Upper lobe of left lung (tissue), 6 donors: ENCODE measurements around the gene PSMB5. TPM values are rescaled to one million over a fixed set of nuclear protein-coding genes. Genes with fewer than 3 reads are reported as not detected.
A peak's percentile ranks its signal among the peaks of the same experiment; 100 is the strongest.

Experiments
- ATAC-seq, 2 donors: fragments of 200-7000 bp; cut with Tn5 transposase; one replicate each; pipeline ENCODE4 v1.9.1; 2022; ENCODE audit warnings: mild to moderate bottlenecking in 2 of 2, moderate library complexity in 2 of 2; ENCODE audit not compliant: low FRiP score in 2 of 2
- DNase-seq, 2 donors: peaks; one replicate each; pipeline ENCODE4 v3.0.0-alpha.2; 2019 to 2020
- H3K27ac ChIP-seq, 4 donors: fragments of 200-600 bp; sonication (generic); one replicate each; pipeline ENCODE4 v1.5.1; 2016 to 2019
- H3K27me3 ChIP-seq, 4 donors: fragments of 200-600 bp; sonication (generic); one replicate each; pipeline ENCODE4 v1.5.1; 2017 to 2019
- H3K36me3 ChIP-seq, 4 donors: fragments of 200-600 bp; sonication (generic); one replicate each; pipeline ENCODE4 v1.5.1; 2016 to 2019
- H3K4me1 ChIP-seq, 4 donors: fragments of 200-600 bp; sonication (generic); one replicate each; pipeline ENCODE4 v1.5.1; 2018 to 2019
- H3K4me3 ChIP-seq, 4 donors: fragments of 200-600 bp; sonication (generic); one replicate each; pipeline ENCODE4 v1.5.1; 2017 to 2019; ENCODE audit warnings: mild to moderate bottlenecking in 2 of 4, moderate library complexity in 1 of 4
- H3K9me3 ChIP-seq, 4 donors: fragments of 200-600 bp; sonication (generic); one replicate each; pipeline ENCODE4 v1.5.1; 2018 to 2019
- EP300 ChIP-seq, 4 donors: sonication (generic); formaldehyde crosslinking; IDR thresholded peaks; one replicate each; pipeline ENCODE4 v1.5.1; 2017; ENCODE audit warnings: antibody characterized with exemption in 4 of 4, control low read depth in 2 of 4
- POLR2A ChIP-seq, 4 donors: fragments of 450-650 bp; IDR thresholded peaks; one replicate each; pipeline ENCODE4 v1.5.1; 2016 to 2017; ENCODE audit warnings: antibody characterized with exemption in 4 of 4, mild to moderate bottlenecking in 2 of 4
- POLR2AphosphoS5 ChIP-seq, 2 donors: sonication (generic); formaldehyde crosslinking; IDR thresholded peaks; one replicate each; pipeline ENCODE4 v1.5.1; 2017; ENCODE audit warnings: antibody characterized with exemption in 2 of 2
- WGBS, 2 donors: methylation state at CpG; one replicate each; pipeline ENCODE4 v1.1.5; 2017 to 2018; 5-methylcytosine and 5-hydroxymethylcytosine counted together
- total RNA-seq, 6 donors: library from RNA; depleted of rRNA in 4 of 6; stranded (reverse); fragments of >200 nt in 4 of 6; gene quantifications; one replicate each; pipeline versions ENCODE4 v1.1.0 to v1.2.1, GENCODE V29; 2016 to 2021
- TF ChIP-seq, protein P1 (sequence below), 6 experiments: fragments of 450-650 bp in 4 of 6; fragments of 200-600 bp in 2 of 6; sonication (generic) in 2 of 6; IDR thresholded peaks; one replicate each; pipeline ENCODE4 v1.5.1; 2016 to 2019; ENCODE audit warnings: antibody characterized with exemption in 6 of 6
- donor health status: DM: no; HTN: no; CAD: no; lungs with moderate emphysema.
- donor health status: DM: no; HTN: yes; CAD: no; lungs with severe emphysema.

Gene PSMB5
- total RNA-seq, 6 donors from 2014 or later, result 58.7 to 147 (median 86.1) TPM

DNA sequence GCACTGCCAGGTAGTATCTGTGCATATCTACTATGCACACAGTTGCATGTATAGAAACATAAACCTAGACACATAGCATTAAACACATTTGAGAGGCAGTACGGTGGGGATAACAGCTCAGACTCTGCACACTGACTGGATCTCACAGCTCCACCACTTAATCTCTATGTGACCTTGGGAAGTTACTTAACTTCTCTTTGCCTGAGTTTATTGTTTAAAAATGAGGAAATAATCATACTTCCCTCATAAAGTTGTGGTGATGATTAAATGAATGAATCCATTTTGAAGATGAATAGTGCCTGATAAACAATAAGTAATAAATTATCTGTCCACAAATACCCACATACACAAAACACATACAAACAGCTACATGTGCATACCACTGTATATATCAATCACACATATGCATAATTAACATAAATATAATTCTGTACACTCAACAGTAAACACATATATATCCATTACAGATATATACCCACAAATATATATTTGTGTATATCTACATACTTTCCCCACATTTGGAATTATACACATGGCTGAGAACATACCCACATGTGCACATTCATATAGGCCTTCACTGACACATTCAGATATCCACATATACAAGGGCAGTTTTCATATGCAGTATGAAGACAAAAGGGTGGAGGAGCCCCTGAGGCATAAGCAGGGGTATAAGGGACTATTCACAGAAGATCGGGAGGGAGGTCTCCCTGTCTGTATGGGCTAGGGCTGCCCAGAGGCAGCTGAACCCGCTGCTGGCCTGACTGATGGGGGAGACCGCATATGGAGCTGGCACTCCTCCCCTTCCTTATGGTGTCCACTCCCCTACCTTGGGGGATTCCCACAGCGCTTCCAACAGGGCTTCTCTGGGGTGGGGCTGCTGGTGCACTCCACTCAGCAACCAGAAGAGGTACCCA, 16.7 kb upstream of the PSMB5 start:
- WGBS, 2 donors, result 82 to 85% methylated on average over 5 of the region's 5 CpGs
- Histone ChIP-seq H3K27me3 (no peaks in the 10 kb centered on the region), H3K36me3 (no peaks in the 10 kb centered on the region), H3K27ac (no peak overlapping the region), H3K9me3 (no peaks in the 10 kb centered on the region), H3K4me3 (no peak overlapping the region), H3K4me1 (peaks cover 5 to 10% (median 7%) of the 10 kb centered on the region in 4 donors)
- DNase-seq (no peak), ATAC-seq (no peak)
- TF ChIP-seq EP300 (IDR thresholded peaks at IDR 0.05) (no peak), POLR2AphosphoS5 (IDR thresholded peaks at IDR 0.05) (no peak), POLR2A (IDR thresholded peaks at IDR 0.05) (no peak)
- TF ChIP-seq, protein P1, sequence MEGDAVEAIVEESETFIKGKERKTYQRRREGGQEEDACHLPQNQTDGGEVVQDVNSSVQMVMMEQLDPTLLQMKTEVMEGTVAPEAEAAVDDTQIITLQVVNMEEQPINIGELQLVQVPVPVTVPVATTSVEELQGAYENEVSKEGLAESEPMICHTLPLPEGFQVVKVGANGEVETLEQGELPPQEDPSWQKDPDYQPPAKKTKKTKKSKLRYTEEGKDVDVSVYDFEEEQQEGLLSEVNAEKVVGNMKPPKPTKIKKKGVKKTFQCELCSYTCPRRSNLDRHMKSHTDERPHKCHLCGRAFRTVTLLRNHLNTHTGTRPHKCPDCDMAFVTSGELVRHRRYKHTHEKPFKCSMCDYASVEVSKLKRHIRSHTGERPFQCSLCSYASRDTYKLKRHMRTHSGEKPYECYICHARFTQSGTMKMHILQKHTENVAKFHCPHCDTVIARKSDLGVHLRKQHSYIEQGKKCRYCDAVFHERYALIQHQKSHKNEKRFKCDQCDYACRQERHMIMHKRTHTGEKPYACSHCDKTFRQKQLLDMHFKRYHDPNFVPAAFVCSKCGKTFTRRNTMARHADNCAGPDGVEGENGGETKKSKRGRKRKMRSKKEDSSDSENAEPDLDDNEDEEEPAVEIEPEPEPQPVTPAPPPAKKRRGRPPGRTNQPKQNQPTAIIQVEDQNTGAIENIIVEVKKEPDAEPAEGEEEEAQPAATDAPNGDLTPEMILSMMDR (IDR thresholded peaks at IDR 0.05), result no peak

DNA sequence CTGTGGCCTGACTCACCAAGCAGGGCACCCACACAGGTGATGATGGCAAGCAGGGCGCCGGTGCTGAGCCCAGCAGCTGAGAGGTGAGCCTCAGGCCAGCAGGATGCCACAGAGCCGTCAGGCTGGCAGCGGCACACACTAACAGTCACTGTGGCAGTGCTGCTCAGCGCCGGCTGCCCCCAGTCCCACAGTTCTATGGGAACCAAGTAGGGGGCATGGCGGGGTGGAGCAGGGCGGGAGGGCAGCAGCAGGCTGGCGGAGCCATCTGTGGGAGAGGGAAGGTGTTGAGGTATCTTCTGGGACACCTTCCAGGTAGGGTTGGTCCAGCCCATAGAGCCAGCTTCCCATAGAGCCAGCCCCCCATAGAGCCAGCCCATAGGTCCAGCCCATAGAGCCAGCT, 14.3 kb upstream of the PSMB5 start:
- DNase-seq (no peak), ATAC-seq (no peak)
- TF ChIP-seq POLR2A (IDR thresholded peaks at IDR 0.05) (no peak), EP300 (IDR thresholded peaks at IDR 0.05) (no peak), POLR2AphosphoS5 (IDR thresholded peaks at IDR 0.05) (no peak)
- TF ChIP-seq, protein P1 (IDR thresholded peaks at IDR 0.05), result no peak
- Histone ChIP-seq H3K9me3 (no peaks in the 10 kb centered on the region), H3K4me1 (peaks cover 5 to 20% (median 14%) of the 10 kb centered on the region in 4 donors), H3K4me3 (no peak overlapping the region), H3K27ac (no peak overlapping the region), H3K36me3 (no peaks in the 10 kb centered on the region), H3K27me3 (no peaks in the 10 kb centered on the region)
- WGBS, 2 donors, result 92 to 96% methylated on average over 5 to 9 of the region's 9 CpGs

DNA sequence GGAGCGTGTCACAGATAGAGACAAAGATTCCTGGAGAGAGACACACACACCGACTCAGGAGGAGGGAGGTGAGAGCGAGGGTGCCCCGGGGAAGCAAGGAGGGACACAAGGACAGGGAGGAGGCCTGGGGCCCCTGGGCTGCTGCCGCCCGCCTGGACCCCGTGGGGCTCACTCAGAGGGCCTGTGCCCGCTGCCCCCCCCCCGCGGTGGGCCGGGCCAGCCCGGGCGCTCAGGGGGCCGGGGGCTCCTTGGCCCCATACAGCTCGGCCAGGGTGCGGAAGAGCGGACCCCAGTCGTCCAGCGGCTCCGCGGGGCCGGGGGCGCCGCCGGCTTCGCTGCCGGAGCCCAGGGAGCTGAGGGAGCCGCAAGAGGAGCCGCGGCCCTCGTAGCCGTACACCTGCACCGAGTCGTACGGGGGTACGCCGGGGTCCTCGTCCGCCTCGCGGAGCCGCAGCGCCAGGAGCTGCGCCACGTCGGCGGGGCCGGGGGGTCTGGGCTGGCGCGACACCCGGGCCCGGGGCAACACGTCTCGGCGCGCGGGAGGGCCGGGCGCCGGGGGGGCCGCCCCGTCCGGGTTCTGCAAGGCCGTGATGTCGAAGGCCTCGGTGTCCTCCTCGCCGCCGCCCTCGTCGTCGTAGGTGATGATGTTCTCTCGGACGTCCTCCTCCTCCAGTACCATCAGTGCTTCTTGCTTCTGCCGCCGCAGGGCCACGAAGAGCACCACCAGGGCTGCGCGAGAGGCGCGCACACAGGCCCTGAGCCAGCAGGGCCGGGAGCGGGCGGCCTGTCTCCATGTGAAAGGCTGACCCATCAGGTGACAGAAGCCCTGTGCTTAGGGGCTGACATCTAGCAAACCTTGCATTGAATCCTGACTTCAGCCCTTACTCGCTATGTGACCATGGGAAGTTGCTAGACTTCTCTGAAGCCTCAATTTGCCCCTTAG, 13.3 kb upstream of the PSMB5 start:
- Histone ChIP-seq H3K27ac (peak overlapping the region; percentile 53 to 79 (median 64)), H3K27me3 (no peaks in the 10 kb centered on the region), H3K9me3 (no peaks in the 10 kb centered on the region), H3K36me3 (no peaks in the 10 kb centered on the region), H3K4me1 (peaks cover 5 to 20% (median 14%) of the 10 kb centered on the region in 4 donors), H3K4me3 (peak overlapping the region in 3 of 4 donors; percentile 1 to 38 (median 1))
- TF ChIP-seq, protein P1 (IDR thresholded peaks at IDR 0.05), result no peak
- no peak for TF ChIP-seq POLR2A (IDR thresholded peaks at IDR 0.05)
- TF ChIP-seq EP300 (IDR thresholded peaks at IDR 0.05), result no peak
- no peak for TF ChIP-seq POLR2AphosphoS5 (IDR thresholded peaks at IDR 0.05)
- peak in 1 of 2 donors; percentile 82 for DNase-seq
- WGBS, 2 donors, result 61 to 80% methylated on average over 43 to 60 of the region's 85 CpGs
- no peak for ATAC-seq

DNA sequence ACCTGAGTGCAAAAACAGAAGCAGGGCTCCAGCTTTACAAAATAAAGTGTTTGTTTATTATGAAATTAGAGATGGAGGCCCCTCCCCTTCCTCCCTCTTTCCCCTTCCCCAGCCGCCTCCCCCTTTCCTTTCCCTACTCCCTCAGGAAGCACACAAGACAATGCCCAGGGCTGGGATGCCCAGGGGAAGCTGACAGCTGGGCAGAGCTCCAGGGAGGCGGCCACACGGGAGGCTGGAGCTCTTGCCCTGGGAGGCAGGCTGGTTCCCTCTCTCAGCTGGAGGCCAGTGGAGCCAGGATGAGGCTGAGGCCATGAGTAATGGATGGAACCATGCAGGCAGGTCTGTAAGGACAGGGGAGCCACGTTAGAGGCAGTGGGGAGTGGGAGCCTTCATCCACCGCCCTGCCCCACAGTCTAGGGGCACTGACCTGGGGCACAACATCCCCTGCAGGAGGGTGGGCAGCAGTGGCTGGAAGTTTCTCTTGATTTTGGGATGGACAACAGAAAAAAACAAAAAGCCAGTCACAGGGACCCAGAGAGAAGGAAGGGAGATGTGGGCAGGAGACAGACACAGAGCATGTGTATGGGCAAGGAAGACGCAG, 12.4 kb upstream of the PSMB5 start:
- peaks cover 5 to 20% (median 14%) of the 10 kb centered on the region in 4 donors for H3K4me1 ChIP-seq
- H3K4me3 ChIP-seq, result peak overlapping the region in 2 of 4 donors; percentile 1 to 38
- TF ChIP-seq, protein P1 (IDR thresholded peaks at IDR 0.05), result no peak
- TF ChIP-seq POLR2AphosphoS5 (IDR thresholded peaks at IDR 0.05), result peak in 1 of 2 donors; percentile 33
- H3K36me3 ChIP-seq, result no peaks in the 10 kb centered on the region
- ATAC-seq, result no peak
- no peaks in the 10 kb centered on the region for H3K27me3 ChIP-seq
- peak overlapping the region; percentile 53 to 79 (median 64) for H3K27ac ChIP-seq
- no peaks in the 10 kb centered on the region for H3K9me3 ChIP-seq
- DNase-seq, result no peak
- WGBS, 2 donors, result 49 to 80% methylated on average over 6 of the region's 6 CpGs
